Activated naive CD4-positive, alpha-beta T cell treated with anti-CD3 and anti-CD28 coated beads, Interleukin-2, amount 50 U/mL, for 72 hours (primary cell): ENCODE measurements around the gene EXOC6. TPM values are rescaled to one million over a fixed set of nuclear protein-coding genes. Genes with fewer than 3 reads are reported as not detected.

Experiments
- total RNA-seq, 2 donors: library from RNA; stranded (reverse); gene quantifications; one replicate each; pipeline ENCODE4 v1.2.3, GENCODE V29; 2022

EXOC6 gene
- total RNA-seq, 2 donors from 2014 or later, result 12.1 to 17.6 TPM

Other genes starting within 250 kb of the EXOC6 start
- gene HHEX, start 158.6 kb upstream of the EXOC6 start, total RNA-seq, result under 1 TPM in 1 of 2 donors, not detected in 1; 0.46 TPM
- under 1 TPM in 1 of 2 donors, not detected in 1; 0.12 TPM for gene CYP26C1, start 212.3 kb downstream of the EXOC6 start, total RNA-seq
- under 1 TPM in 1 of 2 donors, not detected in 1; 0.43 TPM for gene CYP26A1, start 225.4 kb downstream of the EXOC6 start, total RNA-seq